Measurements from ENCODE around the gene ATRNL1. TPM values are rescaled to one million over a fixed set of nuclear protein-coding genes. Genes with fewer than 3 reads are reported as not detected.
"Not testable (repeated sequence)": the region's sequence is repeated elsewhere in the genome, so short reads cannot be mapped to it uniquely, and the experiment has no call there.

The ATRNL1 gene
- total RNA-seq, 2 donors from 2014 or later: 0.37 to 2.9 TPM

DNA sequence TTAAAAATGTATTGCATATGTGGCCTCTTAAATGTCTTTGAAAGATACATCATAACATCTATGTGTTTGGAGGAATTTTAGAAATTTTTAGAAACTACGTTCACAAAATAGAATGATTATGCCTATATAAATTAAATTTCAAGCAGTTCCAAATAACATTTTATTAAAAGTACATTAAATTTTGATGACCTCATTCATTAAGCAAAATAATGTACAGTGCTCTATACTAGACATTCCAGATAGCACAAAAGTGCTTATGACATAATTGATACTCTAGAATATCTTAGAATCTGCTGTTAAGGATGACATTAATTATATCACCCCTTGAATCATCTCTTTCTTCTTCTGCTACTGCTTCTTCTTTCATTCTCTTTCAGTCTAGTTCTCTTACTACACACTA, 650.9 kb downstream of the ATRNL1 start:
- DNase-seq: no peak
- intact Hi-C loops (cut with DNase I): no loop called here
- TF ChIP-seq, protein P1, sequence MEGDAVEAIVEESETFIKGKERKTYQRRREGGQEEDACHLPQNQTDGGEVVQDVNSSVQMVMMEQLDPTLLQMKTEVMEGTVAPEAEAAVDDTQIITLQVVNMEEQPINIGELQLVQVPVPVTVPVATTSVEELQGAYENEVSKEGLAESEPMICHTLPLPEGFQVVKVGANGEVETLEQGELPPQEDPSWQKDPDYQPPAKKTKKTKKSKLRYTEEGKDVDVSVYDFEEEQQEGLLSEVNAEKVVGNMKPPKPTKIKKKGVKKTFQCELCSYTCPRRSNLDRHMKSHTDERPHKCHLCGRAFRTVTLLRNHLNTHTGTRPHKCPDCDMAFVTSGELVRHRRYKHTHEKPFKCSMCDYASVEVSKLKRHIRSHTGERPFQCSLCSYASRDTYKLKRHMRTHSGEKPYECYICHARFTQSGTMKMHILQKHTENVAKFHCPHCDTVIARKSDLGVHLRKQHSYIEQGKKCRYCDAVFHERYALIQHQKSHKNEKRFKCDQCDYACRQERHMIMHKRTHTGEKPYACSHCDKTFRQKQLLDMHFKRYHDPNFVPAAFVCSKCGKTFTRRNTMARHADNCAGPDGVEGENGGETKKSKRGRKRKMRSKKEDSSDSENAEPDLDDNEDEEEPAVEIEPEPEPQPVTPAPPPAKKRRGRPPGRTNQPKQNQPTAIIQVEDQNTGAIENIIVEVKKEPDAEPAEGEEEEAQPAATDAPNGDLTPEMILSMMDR (IDR thresholded peaks at IDR 0.05): no peak
- Histone ChIP-seq H3K4me1 (no peaks in the 10 kb centered on the region), H3K36me3 (no peaks in the 10 kb centered on the region), H3K9me3 (no peaks in the 10 kb centered on the region), H3K9ac (ENCODE audit: low read depth in 2 of 2, low read length in 2 of 2) (no peak overlapping the region), H3K4me3 (no peak overlapping the region), H3K27ac (no peak overlapping the region), H3K27me3 (no peaks in the 10 kb centered on the region)

DNA sequence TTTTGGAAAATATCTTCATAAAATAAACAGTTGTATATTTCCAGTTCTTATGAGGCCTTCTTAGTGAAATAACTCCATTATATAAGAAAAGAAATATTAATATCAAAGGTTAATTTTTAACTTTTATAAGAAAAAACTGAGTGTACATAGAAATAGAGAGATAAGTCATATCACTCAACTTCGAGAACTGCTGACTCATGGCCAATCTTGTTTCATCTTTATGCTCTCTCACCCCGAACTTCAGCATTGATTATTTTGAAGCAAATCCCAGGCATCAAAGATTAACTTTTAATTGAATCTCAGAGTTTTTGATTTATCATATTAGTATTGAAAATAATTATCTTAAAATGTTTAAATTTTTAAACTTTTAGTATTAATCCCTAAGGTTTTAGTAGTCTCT, 652.8 kb downstream of the ATRNL1 start:
- H3K27ac ChIP-seq: no peak overlapping the region
- no peaks in the 10 kb centered on the region for H3K36me3 ChIP-seq
- H3K27me3 ChIP-seq: no peaks in the 10 kb centered on the region
- no peaks in the 10 kb centered on the region for H3K9me3 ChIP-seq
- H3K9ac ChIP-seq (ENCODE audit: low read depth in 2 of 2, low read length in 2 of 2): no peak overlapping the region
- DNase-seq: no peak
- H3K4me1 ChIP-seq: no peaks in the 10 kb centered on the region
- H3K4me3 ChIP-seq: no peak overlapping the region
- intact Hi-C loops (cut with DNase I): no loop called here
- TF ChIP-seq, protein P1 (IDR thresholded peaks at IDR 0.05): no peak

DNA sequence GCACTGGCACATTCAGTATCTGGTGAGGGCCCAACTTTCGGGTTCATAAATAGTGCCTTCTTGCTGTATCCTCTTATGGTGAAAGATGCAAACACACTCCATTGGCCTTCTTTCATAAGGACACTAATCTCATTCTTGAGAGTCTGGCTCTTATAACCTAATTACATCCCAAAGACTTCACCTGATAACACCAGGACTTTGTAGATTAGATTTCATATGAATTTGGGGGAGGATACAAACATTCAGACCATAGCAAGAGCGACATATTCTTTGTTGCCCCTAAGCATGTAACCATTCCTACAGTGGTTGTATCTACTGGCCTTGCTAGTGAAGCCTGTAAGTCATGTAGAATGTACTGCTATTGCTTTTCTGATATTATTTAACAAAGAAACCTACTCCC, 654.6 kb downstream of the ATRNL1 start:
- no peaks in the 10 kb centered on the region for H3K9me3 ChIP-seq
- H3K4me1 ChIP-seq: no peaks in the 10 kb centered on the region
- intact Hi-C loops (cut with DNase I): no loop called here
- TF ChIP-seq, protein P1 (IDR thresholded peaks at IDR 0.05): no peak
- H3K27ac ChIP-seq: no peak overlapping the region
- H3K4me3 ChIP-seq: no peak overlapping the region
- H3K9ac ChIP-seq (ENCODE audit: low read depth in 2 of 2, low read length in 2 of 2): no peak overlapping the region
- no peak for DNase-seq
- no peaks in the 10 kb centered on the region for H3K36me3 ChIP-seq
- H3K27me3 ChIP-seq: no peaks in the 10 kb centered on the region

DNA sequence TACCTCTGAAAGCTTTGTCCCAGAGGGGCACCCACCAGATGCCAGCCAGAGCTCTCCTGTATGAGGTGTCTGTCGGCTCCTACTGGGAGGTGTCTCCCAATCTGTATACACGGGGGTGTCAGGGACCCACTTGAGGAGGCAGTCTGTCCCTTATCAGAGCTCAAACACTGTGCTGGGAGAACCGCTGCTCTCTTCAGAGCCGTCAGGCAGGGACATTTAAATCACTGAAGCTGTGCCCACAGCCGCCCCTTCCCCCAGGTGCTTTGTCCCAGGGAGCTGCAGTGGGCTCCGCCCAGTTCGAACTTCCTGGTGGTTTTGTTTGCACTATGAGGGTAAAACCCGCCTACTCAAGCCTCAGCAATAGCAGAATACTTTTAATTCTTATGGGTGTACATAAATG, 665.3 kb downstream of the ATRNL1 start:
- H3K36me3 ChIP-seq; H3K9me3 ChIP-seq; intact Hi-C loops (cut with DNase I); DNase-seq; H3K4me1 ChIP-seq; H3K9ac ChIP-seq (ENCODE audit: low read depth in 2 of 2, low read length in 2 of 2); H3K27ac ChIP-seq; H3K4me3 ChIP-seq; H3K27me3 ChIP-seq: not testable (repeated sequence)

DNA sequence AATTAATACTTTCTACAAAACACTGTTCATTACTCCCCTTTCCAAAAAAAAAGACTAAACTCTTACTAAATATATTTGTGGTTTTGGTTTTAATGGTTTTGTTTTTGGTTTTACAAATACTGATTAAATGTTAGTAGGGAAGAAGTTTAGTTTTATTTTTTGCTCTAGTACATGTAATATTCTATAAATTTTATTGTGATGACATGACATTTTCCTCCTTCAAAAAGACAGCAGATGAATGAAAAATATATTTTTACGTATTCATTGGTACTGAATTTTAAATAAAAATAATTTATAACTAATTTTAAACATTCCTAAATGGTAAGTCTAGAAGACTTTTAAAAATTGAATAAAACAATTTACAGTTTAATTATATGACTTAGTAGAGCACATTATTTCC, 667.0 kb downstream of the ATRNL1 start:
- intact Hi-C loops (cut with DNase I): no loop called here
- no peak overlapping the region for H3K9ac ChIP-seq (ENCODE audit: low read depth in 2 of 2, low read length in 2 of 2)
- no peaks in the 10 kb centered on the region for H3K4me1 ChIP-seq
- no peak overlapping the region for H3K4me3 ChIP-seq
- DNase-seq: no peak
- H3K27ac ChIP-seq: no peak overlapping the region
- TF ChIP-seq, protein P1 (IDR thresholded peaks at IDR 0.05): no peak
- no peaks in the 10 kb centered on the region for H3K36me3 ChIP-seq
- H3K9me3 ChIP-seq: no peaks in the 10 kb centered on the region
- H3K27me3 ChIP-seq: no peaks in the 10 kb centered on the region

DNA sequence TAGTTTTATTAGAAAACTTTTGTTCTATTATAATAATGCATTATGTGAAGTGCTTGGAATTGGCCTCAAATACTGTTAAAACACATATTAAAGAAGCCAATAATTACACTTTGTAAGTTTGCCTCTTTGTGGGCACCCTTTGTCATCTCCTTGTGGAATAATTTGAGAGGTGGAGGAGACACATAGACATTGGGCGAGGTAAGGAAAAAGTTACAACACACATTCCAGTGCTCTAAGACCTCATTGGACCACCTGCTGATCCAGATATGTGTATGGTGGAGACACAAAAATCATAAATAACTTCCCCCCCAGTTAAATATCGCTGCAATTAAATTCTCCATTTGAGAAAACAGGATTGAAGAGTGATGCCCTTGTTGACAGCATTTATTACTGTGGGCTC, 668.0 kb downstream of the ATRNL1 start:
- no peaks in the 10 kb centered on the region for H3K4me1 ChIP-seq
- intact Hi-C loops (cut with DNase I): no loop called here
- no peaks in the 10 kb centered on the region for H3K36me3 ChIP-seq
- no peak overlapping the region for H3K9ac ChIP-seq (ENCODE audit: low read depth in 2 of 2, low read length in 2 of 2)
- TF ChIP-seq, protein P1 (IDR thresholded peaks at IDR 0.05): no peak
- H3K9me3 ChIP-seq: no peaks in the 10 kb centered on the region
- H3K27me3 ChIP-seq: no peaks in the 10 kb centered on the region
- H3K4me3 ChIP-seq: no peak overlapping the region
- no peak for DNase-seq
- no peak overlapping the region for H3K27ac ChIP-seq

All from colonic mucosa (tissue), 4 donors.